Liver (tissue), 9 donors: Measurements from ENCODE around the gene TSHR. TPM values are rescaled to one million over a fixed set of nuclear protein-coding genes. Genes with fewer than 3 reads are reported as not detected.

Source experiments
- DNase-seq: peaks from one replicate; pipeline ENCODE4 v3.0.0-alpha.2; 2017; ENCODE audit warnings: low spot score
- H3K27ac ChIP-seq, 2 donors: one replicate each; pipeline ENCODE4 v1.7.0; 2013; ENCODE audit warnings: inconsistent platforms in 2 of 2, low read length in 2 of 2, control low read depth in 1 of 2, low read depth in 1 of 2, mild to moderate bottlenecking in 1 of 2
- H3K27me3 ChIP-seq, 4 donors: one replicate each; pipeline versions ENCODE4 v1.6.1 to v1.7.0; 2013; ENCODE audit warnings: low read length in 3 of 4, inconsistent platforms in 1 of 4, mild to moderate bottlenecking in 1 of 4, moderate library complexity in 1 of 4; ENCODE audit not compliant: control insufficient read depth in 4 of 4, insufficient read depth in 4 of 4
- H3K36me3 ChIP-seq, 4 donors: one replicate each; pipeline versions ENCODE4 v1.6.1 to v1.7.0; 2013; ENCODE audit warnings: low read length in 3 of 4, mild to moderate bottlenecking in 3 of 4, low read depth in 1 of 4, moderate library complexity in 1 of 4; ENCODE audit not compliant: control insufficient read depth in 4 of 4, insufficient read depth in 3 of 4
- H3K4me1 ChIP-seq, 4 donors: one replicate each; pipeline versions ENCODE4 v1.6.1 to v1.7.0; 2013; ENCODE audit warnings: low read length in 3 of 4, mild to moderate bottlenecking in 3 of 4, moderate library complexity in 1 of 4; ENCODE audit not compliant: control insufficient read depth in 4 of 4, insufficient read depth in 4 of 4
- H3K4me3 ChIP-seq, 3 donors: one replicate each; pipeline versions ENCODE4 v1.6.1 to v1.7.0; 2013; ENCODE audit warnings: low read length in 3 of 3, control low read depth in 1 of 3, low read depth in 1 of 3, mild to moderate bottlenecking in 1 of 3
- H3K9ac ChIP-seq, 2 donors: one replicate each; pipeline ENCODE4 v1.7.0; 2013; ENCODE audit warnings: low read length in 2 of 2, mild to moderate bottlenecking in 2 of 2, moderate library complexity in 2 of 2, control low read depth in 1 of 2, low read depth in 1 of 2
- H3K9me3 ChIP-seq, 4 donors: one replicate each; pipeline versions ENCODE4 v1.6.1 to v1.7.0; 2013; ENCODE audit warnings: low read length in 3 of 4; ENCODE audit not compliant: control insufficient read depth in 4 of 4
- EGR1 ChIP-seq, 2 donors: IDR thresholded peaks; 2 replicates each; pipeline ENCODE4 v1.6.1; 2016 to 2018; ENCODE audit warnings: antibody characterized with exemption in 2 of 2, low read depth in 2 of 2
- FOXA1 ChIP-seq: IDR thresholded peaks from 2 replicates; pipeline ENCODE4 v1.6.1; 2016; ENCODE audit warnings: antibody characterized with exemption
- FOXA2 ChIP-seq: IDR thresholded peaks from 2 replicates; pipeline ENCODE4 v1.6.1; 2016; ENCODE audit warnings: antibody characterized with exemption
- GABPA ChIP-seq, 2 donors: IDR thresholded peaks in 1 of 2; conservative IDR thresholded peaks in 1 of 2; 2 replicates each; pipeline ENCODE4 v1.6.1; 2016; ENCODE audit warnings: antibody characterized with exemption in 2 of 2, mild to moderate bottlenecking in 1 of 2, moderate library complexity in 1 of 2
- HNF4A ChIP-seq, 2 donors: conservative IDR thresholded peaks; 2 replicates each; pipeline ENCODE4 v1.6.1; 2016; ENCODE audit warnings: antibody characterized with exemption in 2 of 2, mild to moderate bottlenecking in 2 of 2
- HNF4G ChIP-seq: IDR thresholded peaks from 2 replicates; pipeline ENCODE4 v1.6.1; 2016; ENCODE audit warnings: antibody characterized with exemption
- NR2F2 ChIP-seq: IDR thresholded peaks from 2 replicates; pipeline ENCODE4 v1.6.1; 2016; ENCODE audit warnings: antibody characterized with exemption
- RAD21 ChIP-seq, 2 donors: IDR thresholded peaks; 2 replicates each; pipeline ENCODE4 v1.6.1; 2016; ENCODE audit warnings: antibody characterized with exemption in 2 of 2, mild to moderate bottlenecking in 2 of 2
- RXRA ChIP-seq, 2 donors: IDR thresholded peaks; 2 replicates each; pipeline ENCODE4 v1.6.1; 2017 to 2018; ENCODE audit warnings: antibody characterized with exemption in 2 of 2, mild to moderate bottlenecking in 1 of 2
- TAF1 ChIP-seq: conservative IDR thresholded peaks from 2 replicates; pipeline ENCODE4 v1.6.1; 2016; ENCODE audit warnings: antibody characterized with exemption, mild to moderate bottlenecking
- YY1 ChIP-seq: IDR thresholded peaks from 2 replicates; pipeline ENCODE4 v1.6.1; 2016; ENCODE audit warnings: antibody characterized with exemption, mild to moderate bottlenecking
- WGBS: extraction: QIAGEN DNeasy Blood & Tissue Kit; methylation state at CpG from one replicate; pipeline ENCODE4 v1.1.7; 2013; 5-methylcytosine and 5-hydroxymethylcytosine counted together
- polyA plus RNA-seq, 2 donors: library from polyadenylated mRNA; stranded (reverse) in 1 of 2; unstranded in 1 of 2; fragments of 200-250 nt in 1 of 2; fragments of >200 nt in 1 of 2; fragmentation: Nextera tagmentation in 1 of 2; extraction: Ambion mirVana in 1 of 2; gene quantifications; one replicate each; pipeline versions ENCODE4 v1.2.1 to v1.2.3, GENCODE V29; 2013 to 2015
- total RNA-seq, 2 donors: library from RNA; depleted of rRNA; stranded (reverse); fragments of >200 nt; gene quantifications; one replicate each; pipeline ENCODE4 v1.2.3, GENCODE V29; 2014
- TF ChIP-seq, protein P1 (sequence below): IDR thresholded peaks from 2 replicates; pipeline ENCODE4 v1.6.1; 2016; ENCODE audit warnings: antibody characterized with exemption
- TF ChIP-seq, protein P2 (sequence below): IDR thresholded peaks from 2 replicates; pipeline ENCODE4 v1.6.1; 2016; ENCODE audit warnings: antibody characterized with exemption, mild to moderate bottlenecking
- TF ChIP-seq, protein P3 (sequence below): IDR thresholded peaks from 2 replicates; pipeline ENCODE4 v1.6.1; 2016; ENCODE audit warnings: antibody characterized with exemption
- TF ChIP-seq, protein P4 (sequence below): fragments of 150-350 bp; IDR thresholded peaks from 2 replicates; pipeline ENCODE4 v1.5.1; 2017; ENCODE audit warnings: improper control_type of control experiment, low read depth, low read length; ENCODE audit not compliant: missing input control
- TF ChIP-seq, protein P5 (sequence below): IDR thresholded peaks from 2 replicates; pipeline ENCODE4 v1.6.1; 2016; ENCODE audit warnings: antibody characterized with exemption
- donor health status: healthy.
- donor health status: healthy.
- donor health status: healthy.
- donor health status: healthy.
- donor health status: healthy.

The TSHR gene
- total and polyA plus RNA-seq, 4 donors, result 0.08 to 3.2 TPM; not detected in 2

DNA sequence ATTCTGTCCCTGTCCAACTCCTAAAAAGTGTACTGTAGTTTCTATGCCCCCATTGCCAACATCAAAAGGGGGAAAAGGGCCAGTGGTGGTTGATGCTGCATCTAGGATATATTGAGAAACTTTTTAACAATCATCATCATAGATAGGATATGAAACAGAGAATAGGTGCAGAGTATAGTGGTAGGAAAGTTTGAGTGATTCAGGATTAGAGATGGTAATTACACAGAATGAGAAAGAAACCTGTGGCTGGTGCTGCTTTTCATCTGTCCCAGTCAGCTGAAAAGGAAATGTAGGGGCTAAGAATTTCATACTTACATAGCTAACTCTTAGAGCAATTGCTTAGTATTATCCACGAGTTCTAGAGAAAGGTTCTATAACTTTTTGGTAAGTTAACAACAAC, 197.8 kb downstream of the TSHR start:
- H3K4me1 ChIP-seq, result peaks cover 0 to 7% (median 2%) of the 10 kb centered on the region in 4 donors

DNA sequence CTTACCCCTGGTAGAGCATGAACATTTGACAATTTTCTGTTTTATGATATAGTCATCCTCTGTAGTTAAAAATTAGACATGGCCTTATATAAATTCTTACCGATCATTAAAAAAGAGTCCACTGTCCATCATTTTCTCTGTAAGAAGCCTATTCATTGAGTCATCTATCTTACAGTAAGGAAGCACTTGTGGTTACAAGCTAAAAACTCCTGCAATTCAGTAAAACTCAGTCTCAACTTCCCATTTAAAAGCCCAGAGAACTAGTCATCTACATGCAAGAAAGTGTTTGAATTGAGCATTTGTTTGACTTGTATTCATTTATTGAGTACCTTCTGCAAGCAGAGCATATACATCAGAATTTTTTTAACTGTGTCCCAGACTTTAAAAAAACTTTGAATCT, 202.0 kb downstream of the TSHR start:
- no peak overlapping the region for H3K4me3 ChIP-seq
- no peak overlapping the region for H3K9ac ChIP-seq
- no peak overlapping the region for H3K27ac ChIP-seq
- TF ChIP-seq FOXA2 (no peak), FOXA1 (no peak), RXRA (IDR thresholded peaks at IDR 0.05) (no peak), NR2F2 (no peak), RAD21 (IDR thresholded peaks at IDR 0.05) (no peak), YY1 (no peak), TAF1 (no peak), EGR1 (IDR thresholded peaks at IDR 0.05; ENCODE audit: low read depth in 2 of 2) (no peak), HNF4A (conservative IDR thresholded peaks at IDR 0.05) (no peak), GABPA (IDR thresholded peaks at IDR 0.05 in 1 of 2, conservative IDR thresholded peaks at IDR 0.05 in 1 of 2) (no peak), HNF4G (no peak)
- TF ChIP-seq, protein P1, sequence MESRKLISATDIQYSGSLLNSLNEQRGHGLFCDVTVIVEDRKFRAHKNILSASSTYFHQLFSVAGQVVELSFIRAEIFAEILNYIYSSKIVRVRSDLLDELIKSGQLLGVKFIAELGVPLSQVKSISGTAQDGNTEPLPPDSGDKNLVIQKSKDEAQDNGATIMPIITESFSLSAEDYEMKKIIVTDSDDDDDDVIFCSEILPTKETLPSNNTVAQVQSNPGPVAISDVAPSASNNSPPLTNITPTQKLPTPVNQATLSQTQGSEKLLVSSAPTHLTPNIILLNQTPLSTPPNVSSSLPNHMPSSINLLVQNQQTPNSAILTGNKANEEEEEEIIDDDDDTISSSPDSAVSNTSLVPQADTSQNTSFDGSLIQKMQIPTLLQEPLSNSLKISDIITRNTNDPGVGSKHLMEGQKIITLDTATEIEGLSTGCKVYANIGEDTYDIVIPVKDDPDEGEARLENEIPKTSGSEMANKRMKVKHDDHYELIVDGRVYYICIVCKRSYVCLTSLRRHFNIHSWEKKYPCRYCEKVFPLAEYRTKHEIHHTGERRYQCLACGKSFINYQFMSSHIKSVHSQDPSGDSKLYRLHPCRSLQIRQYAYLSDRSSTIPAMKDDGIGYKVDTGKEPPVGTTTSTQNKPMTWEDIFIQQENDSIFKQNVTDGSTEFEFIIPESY, result no peak
- TF ChIP-seq, protein P2, sequence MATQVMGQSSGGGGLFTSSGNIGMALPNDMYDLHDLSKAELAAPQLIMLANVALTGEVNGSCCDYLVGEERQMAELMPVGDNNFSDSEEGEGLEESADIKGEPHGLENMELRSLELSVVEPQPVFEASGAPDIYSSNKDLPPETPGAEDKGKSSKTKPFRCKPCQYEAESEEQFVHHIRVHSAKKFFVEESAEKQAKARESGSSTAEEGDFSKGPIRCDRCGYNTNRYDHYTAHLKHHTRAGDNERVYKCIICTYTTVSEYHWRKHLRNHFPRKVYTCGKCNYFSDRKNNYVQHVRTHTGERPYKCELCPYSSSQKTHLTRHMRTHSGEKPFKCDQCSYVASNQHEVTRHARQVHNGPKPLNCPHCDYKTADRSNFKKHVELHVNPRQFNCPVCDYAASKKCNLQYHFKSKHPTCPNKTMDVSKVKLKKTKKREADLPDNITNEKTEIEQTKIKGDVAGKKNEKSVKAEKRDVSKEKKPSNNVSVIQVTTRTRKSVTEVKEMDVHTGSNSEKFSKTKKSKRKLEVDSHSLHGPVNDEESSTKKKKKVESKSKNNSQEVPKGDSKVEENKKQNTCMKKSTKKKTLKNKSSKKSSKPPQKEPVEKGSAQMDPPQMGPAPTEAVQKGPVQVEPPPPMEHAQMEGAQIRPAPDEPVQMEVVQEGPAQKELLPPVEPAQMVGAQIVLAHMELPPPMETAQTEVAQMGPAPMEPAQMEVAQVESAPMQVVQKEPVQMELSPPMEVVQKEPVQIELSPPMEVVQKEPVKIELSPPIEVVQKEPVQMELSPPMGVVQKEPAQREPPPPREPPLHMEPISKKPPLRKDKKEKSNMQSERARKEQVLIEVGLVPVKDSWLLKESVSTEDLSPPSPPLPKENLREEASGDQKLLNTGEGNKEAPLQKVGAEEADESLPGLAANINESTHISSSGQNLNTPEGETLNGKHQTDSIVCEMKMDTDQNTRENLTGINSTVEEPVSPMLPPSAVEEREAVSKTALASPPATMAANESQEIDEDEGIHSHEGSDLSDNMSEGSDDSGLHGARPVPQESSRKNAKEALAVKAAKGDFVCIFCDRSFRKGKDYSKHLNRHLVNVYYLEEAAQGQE, result no peak
- TF ChIP-seq, protein P3, sequence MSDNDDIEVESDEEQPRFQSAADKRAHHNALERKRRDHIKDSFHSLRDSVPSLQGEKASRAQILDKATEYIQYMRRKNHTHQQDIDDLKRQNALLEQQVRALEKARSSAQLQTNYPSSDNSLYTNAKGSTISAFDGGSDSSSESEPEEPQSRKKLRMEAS, result no peak
- TF ChIP-seq, protein P4, sequence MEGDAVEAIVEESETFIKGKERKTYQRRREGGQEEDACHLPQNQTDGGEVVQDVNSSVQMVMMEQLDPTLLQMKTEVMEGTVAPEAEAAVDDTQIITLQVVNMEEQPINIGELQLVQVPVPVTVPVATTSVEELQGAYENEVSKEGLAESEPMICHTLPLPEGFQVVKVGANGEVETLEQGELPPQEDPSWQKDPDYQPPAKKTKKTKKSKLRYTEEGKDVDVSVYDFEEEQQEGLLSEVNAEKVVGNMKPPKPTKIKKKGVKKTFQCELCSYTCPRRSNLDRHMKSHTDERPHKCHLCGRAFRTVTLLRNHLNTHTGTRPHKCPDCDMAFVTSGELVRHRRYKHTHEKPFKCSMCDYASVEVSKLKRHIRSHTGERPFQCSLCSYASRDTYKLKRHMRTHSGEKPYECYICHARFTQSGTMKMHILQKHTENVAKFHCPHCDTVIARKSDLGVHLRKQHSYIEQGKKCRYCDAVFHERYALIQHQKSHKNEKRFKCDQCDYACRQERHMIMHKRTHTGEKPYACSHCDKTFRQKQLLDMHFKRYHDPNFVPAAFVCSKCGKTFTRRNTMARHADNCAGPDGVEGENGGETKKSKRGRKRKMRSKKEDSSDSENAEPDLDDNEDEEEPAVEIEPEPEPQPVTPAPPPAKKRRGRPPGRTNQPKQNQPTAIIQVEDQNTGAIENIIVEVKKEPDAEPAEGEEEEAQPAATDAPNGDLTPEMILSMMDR, result no peak
- TF ChIP-seq, protein P5, sequence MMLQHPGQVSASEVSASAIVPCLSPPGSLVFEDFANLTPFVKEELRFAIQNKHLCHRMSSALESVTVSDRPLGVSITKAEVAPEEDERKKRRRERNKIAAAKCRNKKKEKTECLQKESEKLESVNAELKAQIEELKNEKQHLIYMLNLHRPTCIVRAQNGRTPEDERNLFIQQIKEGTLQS, result no peak

More for the DNA sequence above, 197.8 kb downstream of the TSHR start:
- Histone ChIP-seq H3K27me3 (no peaks in the 10 kb centered on the region), H3K9ac (no peak overlapping the region), H3K4me3 (no peak overlapping the region), H3K36me3 (peaks cover 0 to 2% (median 0%) of the 10 kb centered on the region in 4 donors), H3K9me3 (no peaks in the 10 kb centered on the region), H3K27ac (no peak overlapping the region)
- TF ChIP-seq, protein P4, result no peak
- TF ChIP-seq, protein P3, result no peak
- no peak for TF ChIP-seq HNF4A (conservative IDR thresholded peaks at IDR 0.05)
- TF ChIP-seq, protein P1, result no peak
- WGBS, result 90% methylated on average over 1 of the region's 1 CpG
- DNase-seq, result no peak

More for the DNA sequence above, 202.0 kb downstream of the TSHR start:
- Histone ChIP-seq H3K36me3 (peaks cover 0 to 2% (median under 1%) of the 10 kb centered on the region in 4 donors), H3K9me3 (no peaks in the 10 kb centered on the region), H3K4me1 (peaks cover 0 to 12% (median 9%) of the 10 kb centered on the region in 4 donors), H3K27me3 (no peaks in the 10 kb centered on the region)
- DNase-seq, result no peak
- 75% methylated on average over 1 of the region's 1 CpG for WGBS
